HG03565 (cell line): Measurements from ENCODE around the gene CES5A.
"Not testable (repeated sequence)": the region's sequence is repeated elsewhere in the genome, so short reads cannot be mapped to it uniquely, and the experiment has no call there.

Experiments
- ATAC-seq: cut with Tn5 transposase; IDR thresholded peaks from one replicate; pipeline ENCODE4 v1.9.1; 2021; ENCODE audit warnings: mild to moderate bottlenecking, moderate library complexity; ENCODE audit not compliant: unreplicated experiment

Gene CES5A

GRCh38 chr16:55832425-55832772 is 42.8 kb downstream of the CES5A start:
- no peak for ATAC-seq

GRCh38 chr16:55830658-55831294 is 44.4 kb downstream of the CES5A start:
- no peak for ATAC-seq

- ATAC-seq: not testable (repeated sequence)
Measured at GRCh38 chr16:55829232-55829631, 45.9 kb downstream of the CES5A start.

GRCh38 chr16:55828680-55829079 is 46.5 kb downstream of the CES5A start:
- no peak for ATAC-seq

GRCh38 chr16:55825115-55825728 is 50.0 kb downstream of the CES5A start:
- no peak for ATAC-seq

- no peak for ATAC-seq
Measured at GRCh38 chr16:55824473-55825000, 50.6 kb downstream of the CES5A start.

- ATAC-seq: no peak
Measured at GRCh38 chr16:55822280-55822810, 52.8 kb downstream of the CES5A start.

GRCh38 chr16:55821210-55821609 is 54.0 kb downstream of the CES5A start:
- ATAC-seq: no peak

GRCh38 chr16:55820615-55821014 is 54.6 kb downstream of the CES5A start:
- ATAC-seq: no peak

- no peak for ATAC-seq
Measured at GRCh38 chr16:55817236-55817912, 57.8 kb downstream of the CES5A start.

- ATAC-seq: not testable (repeated sequence)
Measured at GRCh38 chr16:55816222-55816621, 59.0 kb downstream of the CES5A start.

GRCh38 chr16:55815320-55815719 is 59.9 kb downstream of the CES5A start:
- no peak for ATAC-seq

- not testable (repeated sequence) for ATAC-seq
Measured at GRCh38 chr16:55814174-55814573, 61.0 kb downstream of the CES5A start.

GRCh38 chr16:55813730-55814129 is 61.4 kb downstream of the CES5A start:
- not testable (repeated sequence) for ATAC-seq

GRCh38 chr16:55812951-55813350 is 62.2 kb downstream of the CES5A start:
- ATAC-seq: no peak

- ATAC-seq: no peak
Measured at GRCh38 chr16:55811811-55812210, 63.4 kb downstream of the CES5A start.

- no peak for ATAC-seq
Measured at GRCh38 chr16:55810451-55810961, 64.7 kb downstream of the CES5A start.

- no peak for ATAC-seq
Measured at GRCh38 chr16:55809851-55810250, 65.3 kb downstream of the CES5A start.

GRCh38 chr16:55809386-55809785 is 65.8 kb downstream of the CES5A start:
- no peak for ATAC-seq

GRCh38 chr16:55808286-55808685 is 66.9 kb downstream of the CES5A start:
- not testable (repeated sequence) for ATAC-seq

GRCh38 chr16:55805104-55805503 is 70.1 kb downstream of the CES5A start:
- ATAC-seq: not testable (repeated sequence)
